ENCODE measurements around the gene BRD4.
A peak's percentile ranks its signal among the peaks of the same experiment; 100 is the strongest.
"Not testable (repeated sequence)": the region's sequence is repeated elsewhere in the genome, so short reads cannot be mapped to it uniquely, and the experiment has no call there.

BRD4 gene

DNA sequence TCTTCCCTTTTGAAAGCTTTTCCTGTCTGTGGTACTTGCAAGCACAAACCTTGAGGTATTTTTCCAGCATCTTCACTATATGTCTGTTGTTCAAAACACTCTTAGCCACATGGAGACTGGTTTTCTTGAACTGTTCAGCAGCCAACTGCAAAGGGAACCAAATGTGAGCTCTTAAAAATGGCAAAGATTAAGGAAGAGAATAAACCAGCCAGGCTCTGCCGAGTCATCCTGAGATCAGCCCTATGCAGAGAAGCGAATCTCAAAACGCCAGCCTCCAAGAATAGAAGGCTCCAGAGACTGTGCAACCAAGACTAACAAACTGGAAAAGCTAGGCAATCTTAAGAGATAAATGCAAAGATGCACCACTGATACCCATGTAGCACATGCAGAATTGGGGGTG is 26.6 kb upstream of the BRD4 start:
- peak; percentile 32 for DNase-seq

DNA sequence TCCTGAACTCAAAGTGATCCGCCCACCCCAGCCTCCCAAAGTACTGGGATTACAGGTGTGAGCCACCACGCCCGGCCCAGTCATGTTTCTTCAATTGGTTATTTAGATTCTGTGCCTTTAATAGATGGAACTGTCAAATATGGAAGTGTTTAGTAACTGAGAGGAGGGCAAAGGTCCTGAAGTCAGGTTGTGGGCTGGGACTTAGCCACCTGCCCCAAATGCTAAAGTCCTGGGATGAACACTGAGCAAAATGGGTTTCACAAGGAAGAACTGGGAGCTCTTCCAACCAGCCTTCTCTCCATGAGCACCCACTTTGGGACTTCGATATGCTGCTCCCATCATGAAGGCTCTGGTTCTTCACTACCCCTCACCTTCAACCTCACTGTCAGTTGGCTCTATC is 25.6 kb upstream of the BRD4 start:
- no peak for DNase-seq

DNA sequence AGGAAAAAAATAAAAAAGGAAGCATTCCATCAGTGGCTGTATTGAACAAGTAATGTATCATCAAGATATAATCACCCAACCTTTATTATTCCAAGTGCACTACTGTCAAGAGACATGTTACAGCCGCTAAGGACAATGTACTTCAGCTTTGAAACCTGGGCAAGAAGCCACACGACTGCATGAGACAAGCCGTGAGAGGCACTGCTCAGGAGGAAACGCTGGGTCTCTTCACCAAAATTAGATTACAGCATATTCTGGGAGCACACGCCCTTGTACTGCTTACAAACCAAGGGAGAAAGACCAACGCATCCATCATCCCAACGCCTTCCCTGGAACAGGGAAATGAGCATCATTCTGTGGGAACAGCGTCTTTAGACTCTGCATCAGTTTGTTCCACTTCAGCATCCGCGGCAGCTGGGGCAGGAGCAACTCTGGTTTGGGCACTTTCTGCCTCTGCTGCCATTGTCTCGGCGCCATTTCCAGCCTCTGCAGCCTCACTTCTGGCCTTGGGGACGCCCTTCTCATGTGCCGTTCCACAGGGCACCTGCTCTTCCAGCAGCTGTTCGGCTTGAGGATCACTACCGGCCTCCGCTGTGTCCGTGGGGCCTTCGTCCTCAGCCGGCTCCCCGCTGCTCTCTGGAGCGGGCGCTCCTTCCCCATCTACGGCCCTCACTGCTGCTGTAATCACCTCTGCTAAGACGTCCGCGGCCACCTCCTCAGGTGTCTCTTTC is 22.4 kb upstream of the BRD4 start:
- DNase-seq: no peak

DNA sequence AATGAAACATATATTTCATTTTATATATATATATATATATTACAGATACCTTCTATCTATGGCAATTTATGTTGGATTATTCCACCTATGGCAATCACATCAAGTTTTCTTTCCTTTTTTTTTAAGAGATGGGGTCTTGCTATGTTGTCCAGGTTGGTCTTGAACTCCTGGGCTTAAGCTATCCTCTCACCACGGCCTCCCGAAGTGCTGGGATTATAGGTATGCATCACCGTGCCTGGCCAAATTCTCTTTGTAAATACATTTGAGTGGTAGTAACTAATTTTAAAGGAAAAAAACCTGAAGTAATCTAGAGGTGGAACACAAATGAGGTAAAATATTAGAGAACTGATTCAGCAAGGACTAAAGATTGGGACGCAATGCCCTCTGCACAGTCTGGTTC is 21.6 kb upstream of the BRD4 start:
- DNase-seq: no peak

DNA sequence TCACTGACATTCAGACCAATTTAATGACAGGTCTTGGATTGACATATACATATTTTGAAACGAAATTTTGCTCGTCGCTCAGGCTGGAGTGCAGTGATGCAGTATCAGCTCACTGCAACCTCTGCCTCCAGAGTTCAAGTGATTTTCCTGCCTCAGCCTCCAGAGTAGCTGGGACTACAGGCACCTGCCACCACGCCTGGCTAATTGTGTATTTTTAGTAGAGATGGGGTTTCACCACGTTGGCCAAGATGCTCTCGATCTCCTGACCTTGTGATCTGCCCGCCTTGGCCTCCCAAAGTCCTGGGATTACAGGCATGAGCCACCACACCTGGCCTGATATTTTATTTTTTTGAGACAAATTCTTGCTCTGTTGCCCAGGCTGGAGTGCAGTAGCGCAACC is 20.2 kb upstream of the BRD4 start:
- DNase-seq: not testable (repeated sequence)

DNA sequence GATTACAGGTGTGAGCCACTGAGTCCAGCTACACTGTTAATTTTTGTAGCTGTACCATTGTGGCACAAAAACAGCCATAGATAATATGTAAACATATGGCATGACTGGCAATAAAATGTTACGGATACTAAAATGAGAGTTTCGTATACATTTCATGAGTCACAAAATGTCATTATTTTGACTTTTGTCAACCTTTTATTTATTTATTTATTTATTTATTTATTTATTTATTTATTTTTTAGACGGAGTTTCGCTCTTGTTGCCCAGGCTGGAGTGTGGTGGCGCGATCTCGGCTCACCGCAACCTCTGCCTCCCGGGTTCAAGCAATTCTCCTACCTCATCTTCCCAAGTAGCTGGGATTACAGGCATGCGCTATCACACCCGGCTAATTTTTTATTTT is 9.0 kb upstream of the BRD4 start:
- DNase-seq: not testable (repeated sequence)

DNA sequence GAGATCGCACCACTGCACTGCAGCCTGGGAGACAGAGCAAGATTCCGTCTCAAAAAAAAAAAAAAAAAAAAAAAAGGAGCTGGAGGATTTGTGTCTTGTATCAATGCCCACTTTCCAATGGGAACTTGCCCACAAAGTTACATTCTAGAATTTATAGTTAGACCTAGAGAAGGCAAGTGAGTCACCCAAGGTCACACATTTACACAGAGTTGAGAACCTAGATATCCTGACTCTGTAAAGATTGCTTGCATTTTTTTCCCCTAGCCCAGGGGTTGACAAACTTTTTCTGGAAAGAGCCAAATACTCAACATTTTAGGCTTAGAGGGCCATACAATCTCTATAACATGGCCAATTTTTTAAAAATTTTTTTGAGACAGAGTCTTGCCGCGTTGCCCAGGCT is 7.7 kb upstream of the BRD4 start:
- DNase-seq: no peak

DNA sequence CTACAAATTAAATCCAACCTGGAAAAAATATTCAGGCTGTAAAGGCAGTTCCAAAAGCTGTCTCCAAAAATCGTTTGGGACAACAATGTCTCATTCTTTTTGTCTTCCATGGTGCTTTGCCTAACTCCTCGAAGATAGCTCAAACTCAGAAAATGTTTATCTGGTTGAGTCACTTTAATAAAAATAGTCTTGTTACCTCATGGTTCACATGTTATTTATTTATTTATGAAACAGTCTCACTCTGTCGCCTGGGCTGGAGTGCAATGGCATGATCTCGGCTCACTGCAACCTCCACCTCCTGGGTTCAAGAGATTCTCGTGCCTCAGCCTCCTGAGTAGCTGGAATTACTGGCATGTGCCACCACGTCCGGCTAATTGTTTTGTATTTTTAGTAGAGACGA is 4.9 kb upstream of the BRD4 start:
- DNase-seq: no peak

DNA sequence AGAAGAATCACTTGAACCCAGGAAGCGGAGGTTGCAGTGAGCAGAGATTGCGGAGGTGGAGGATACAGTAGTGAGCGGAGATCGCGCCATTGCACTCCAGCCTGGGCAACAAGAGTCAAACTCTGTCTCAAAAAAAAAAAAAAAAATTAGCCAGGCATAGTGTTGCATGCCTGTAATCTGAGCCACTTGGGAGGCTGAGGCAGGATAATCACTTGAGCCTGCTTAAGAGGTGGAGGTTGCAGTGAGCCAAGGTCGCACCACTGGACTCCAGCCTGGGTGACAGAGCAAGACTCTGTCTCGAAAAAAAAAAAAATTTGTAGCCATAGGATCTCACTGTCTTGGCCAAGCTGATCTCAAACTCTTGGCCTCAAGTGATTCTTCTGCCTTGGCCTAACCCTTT is 3.7 kb upstream of the BRD4 start:
- DNase-seq: not testable (repeated sequence)

DNA sequence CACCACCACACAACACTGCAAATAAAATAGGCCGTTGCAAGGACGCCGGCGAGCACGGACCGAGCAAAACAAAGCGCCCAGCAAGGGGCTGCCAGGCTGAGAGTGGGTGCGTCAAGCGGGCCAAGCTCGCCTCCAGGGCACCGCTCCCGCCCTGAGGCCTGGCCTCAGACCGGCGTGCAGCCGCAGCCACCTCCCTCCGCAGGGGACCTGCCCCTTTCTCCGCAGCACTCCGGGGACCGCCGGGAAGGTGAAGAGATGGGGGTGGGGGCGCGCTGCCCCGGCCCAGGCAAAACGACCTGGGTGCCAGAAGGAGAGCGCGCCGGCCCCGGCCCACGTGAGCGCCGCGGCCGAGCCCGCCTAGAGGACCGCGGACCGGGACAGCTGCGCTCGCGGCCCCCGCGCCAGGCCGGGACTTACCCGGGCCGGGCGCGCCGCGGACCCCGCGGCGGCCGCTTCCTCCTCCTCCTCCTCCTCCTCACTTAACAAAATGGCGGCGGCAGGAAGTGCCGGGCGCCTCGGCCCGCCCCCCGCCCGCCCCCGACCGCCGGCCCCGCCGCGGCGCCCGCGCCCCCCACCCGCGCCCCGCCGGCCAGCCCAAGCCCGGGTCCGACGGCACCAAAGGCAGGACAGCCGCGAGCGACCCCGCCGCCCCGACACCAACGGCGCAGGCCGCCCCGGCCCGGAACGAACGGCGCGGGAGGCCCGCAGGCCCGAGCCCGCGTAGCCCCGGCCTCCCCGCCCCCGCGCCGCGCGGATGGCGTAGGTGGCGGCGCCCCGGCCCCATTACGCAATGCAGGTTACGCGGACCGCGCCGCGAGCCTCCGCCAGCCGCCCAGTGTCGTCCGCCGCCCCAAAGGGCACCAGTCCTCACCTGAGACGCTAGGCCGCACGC is 674 bp downstream of the BRD4 start:
- peak; percentile 23 for DNase-seq

DNA sequence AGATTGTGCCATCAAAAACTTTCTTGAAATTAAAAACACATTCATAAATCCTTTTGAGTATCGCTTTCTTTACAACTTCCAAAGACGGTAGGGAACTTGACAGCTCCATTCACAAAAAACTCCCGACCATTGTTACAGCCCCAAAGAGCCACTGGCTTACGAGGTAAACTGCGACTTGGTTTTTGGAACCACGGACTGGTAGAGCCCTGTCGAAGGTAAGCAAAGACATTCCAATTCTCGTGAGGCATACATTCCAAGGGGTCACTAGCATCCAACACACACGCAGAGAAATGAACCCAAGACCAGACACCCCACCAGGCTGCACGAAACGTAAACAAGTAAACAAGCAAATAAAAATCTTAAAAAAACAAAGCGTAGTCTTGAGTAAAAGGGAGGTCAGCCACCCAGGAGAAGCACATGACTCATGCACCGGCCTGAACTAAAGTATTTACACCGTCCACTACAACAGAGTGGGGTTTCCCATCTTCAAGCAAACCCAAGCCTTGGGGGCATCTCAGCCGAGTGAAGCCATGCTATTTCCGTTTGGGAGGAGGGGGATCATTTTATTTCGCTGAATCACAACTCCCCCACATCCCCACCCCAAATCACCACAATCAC is 1.4 kb downstream of the BRD4 start:
- no peak for DNase-seq

DNA sequence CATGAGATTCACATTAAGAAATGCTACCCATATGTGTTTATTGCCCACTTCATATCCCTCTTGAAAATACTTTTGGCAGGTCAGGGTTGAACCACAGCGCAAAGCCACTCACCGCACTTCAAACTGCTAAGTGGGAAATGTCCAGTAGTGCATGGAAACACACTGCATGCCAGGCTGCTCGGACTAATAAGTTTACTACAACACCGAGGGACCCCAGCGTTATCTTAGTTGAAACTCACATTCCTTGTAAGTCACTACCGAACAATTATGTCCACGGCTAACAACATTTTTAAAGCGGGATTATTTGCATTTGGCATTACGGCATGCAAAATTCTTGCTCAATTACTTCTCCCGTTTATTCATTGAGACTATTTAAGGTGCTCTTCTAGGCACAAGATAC is 4.0 kb downstream of the BRD4 start:
- no peak for DNase-seq

DNA sequence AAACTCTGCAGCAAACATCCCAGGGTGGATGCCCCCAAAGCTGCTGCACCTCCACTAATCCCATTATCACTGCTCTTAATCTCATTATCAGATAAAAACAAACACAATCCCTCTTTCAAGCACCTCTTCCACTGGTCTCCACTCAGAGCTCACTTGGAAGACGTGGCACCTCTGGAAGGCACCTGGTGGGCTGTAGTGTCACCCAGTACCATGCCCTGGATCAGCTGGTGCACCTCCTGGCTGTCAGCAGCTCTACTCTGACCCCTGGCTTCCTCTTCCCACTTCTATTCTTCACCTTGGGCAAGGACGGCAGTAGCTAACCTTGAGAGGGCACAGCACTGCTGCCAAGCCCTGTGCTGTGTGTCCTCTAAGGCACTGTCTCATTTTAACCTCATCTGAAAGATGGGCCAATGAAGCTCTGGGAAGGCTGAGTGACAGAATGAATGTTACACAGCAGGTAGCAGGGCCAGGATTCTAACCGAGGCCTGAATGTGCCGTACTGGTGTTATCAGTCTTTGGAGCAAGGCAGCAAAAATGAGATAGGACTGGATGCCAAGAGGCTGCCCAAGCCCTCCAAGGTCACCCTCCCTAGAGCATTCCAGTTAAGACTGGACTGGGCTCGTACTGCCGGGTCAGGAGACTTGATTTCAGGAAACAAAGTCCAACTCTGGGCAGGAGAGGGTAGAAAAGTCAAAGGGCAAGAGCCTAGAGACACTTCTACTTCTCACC is 7.4 kb downstream of the BRD4 start:
- DNase-seq: no peak

DNA sequence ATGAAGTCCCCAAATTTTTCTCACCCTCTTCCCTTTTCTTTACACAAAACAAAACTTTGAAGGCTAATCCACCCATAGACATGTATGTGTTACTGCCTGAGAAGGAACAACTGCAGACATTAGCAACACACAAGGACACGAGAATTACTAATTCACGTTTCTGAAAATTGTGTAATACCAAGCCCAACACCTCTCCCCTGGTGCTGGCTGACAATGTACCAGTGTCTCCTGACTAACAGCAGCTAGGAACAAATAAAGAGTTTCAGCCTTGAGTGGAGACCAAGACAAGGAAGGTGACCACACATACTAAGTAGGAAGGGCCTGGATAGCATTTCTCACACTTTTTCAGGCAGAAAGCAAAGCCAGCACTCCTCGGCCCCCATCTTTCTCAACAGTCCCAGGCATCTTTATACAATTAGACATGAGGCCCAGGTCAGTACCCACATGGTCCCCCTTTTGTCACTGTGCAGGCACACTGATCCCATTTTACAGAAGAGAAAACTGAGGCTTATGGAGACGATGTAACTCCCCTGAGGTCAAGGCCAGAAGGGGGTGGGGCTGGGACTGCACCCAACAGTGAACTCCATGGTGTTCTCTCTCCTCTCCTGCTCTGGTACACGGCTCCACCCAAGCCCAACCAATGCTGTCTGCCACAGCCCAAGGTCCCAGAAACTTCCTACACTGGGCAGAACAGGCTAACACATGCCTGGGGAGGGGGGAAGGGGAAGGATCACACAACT is 8.7 kb downstream of the BRD4 start:
- DNase-seq: no peak

DNA sequence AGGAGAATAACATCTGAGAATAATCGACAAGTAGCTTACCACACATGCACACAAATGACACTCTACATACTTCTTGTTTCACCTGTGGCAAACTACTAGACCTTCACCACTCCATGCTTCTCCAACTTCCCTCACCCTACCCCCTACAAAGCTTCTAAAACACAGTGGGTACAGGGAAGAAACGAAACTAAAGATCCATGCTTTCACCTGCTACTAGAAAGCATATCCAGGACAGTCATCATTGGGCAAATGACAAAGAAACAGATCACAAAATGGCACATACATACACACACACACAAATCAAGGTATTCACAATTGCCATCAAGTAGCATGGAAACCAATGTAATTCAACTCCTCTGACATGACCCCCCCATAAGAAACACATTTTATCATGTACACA is 10.6 kb downstream of the BRD4 start:
- DNase-seq: no peak

DNA sequence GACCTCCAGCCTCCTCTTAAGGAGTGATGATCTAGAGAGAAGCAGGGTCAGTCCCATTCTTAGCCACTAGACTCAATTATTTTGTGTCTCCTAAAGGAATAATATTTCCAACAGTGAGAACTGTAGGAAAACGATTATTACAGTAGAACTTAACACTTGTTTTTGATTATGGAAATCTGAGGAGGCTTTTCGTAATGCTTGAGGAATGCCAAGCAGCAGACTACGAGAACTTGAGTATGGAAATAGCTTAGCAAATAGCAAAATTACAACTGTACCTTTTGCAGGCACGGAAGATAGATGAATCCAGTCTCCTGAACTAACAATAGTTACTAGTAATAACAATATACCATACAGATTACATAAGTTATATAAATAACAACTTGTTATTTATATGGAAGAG is 12.2 kb downstream of the BRD4 start:
- no peak for DNase-seq

DNA sequence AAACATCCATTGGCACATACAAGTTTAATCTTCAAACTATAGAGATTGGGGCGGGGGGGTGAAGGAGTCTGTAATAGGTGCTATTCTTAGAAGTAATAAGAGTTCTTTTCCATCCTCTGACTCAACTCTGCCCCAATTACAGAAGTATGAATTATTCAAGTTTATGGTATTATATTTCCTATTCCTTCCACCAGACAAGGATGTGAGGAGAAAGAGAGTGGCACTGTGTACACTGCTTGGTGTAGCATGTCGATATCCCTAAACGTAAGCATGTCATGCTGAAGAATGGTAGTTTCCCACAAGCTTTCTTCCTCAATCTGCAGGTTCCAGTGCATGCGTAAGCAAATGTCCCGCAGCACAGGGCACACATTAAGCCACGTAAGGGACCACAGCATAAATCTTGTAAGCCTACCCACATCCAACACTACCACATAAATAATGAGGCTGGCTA is 14.1 kb downstream of the BRD4 start:
- no peak for DNase-seq

DNA sequence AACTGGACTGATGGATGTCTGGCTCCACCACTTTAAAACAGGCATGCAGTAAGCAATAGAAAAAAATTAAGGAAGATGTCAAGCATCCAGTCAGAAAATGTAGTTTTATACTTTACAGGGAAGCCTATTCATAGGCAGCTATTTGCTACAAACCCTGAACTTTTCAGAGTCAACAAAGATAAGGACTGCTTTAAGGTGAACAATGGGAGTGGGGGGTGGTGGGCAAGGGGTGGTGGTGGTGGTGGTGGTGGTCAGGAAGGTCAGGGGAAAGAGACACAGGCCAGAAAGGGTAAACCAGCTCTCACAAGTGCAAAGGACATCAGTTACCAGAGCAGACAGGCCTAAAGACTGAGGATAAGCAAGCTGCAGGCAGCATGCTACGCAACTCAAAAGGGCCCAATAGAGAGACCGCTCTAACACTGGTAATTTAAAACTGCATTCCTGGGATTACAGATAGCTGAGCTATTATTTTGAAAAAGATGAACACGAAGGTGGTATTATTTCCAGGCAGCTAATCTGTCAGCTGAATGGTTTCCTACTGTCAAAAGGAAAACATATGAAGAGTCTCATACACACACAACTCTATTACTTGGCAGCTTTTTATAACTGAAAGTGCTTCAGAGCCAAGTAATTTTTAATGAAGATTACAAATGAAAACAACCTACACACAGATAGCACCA is 14.8 kb downstream of the BRD4 start:
- DNase-seq: no peak

DNA sequence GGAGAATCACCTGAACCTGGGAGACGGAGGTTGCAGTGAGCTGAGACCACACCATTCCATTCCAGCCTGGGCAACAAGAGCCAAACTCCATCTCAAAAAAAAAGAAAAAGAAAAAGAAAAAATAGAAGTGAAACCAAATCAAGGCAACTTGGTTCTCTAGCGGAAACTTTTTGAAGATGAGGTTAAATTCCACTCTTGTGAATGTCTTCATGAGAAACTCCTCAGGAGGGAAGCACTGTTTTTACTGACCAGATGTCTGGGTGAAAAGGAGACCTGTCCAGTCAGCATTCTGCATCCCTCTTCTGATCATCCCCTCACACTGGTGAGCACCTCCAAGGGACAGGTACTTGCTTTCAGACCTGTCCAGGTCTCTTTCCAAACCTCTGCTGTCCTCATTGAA is 15.8 kb downstream of the BRD4 start:
- no peak for DNase-seq

DNA sequence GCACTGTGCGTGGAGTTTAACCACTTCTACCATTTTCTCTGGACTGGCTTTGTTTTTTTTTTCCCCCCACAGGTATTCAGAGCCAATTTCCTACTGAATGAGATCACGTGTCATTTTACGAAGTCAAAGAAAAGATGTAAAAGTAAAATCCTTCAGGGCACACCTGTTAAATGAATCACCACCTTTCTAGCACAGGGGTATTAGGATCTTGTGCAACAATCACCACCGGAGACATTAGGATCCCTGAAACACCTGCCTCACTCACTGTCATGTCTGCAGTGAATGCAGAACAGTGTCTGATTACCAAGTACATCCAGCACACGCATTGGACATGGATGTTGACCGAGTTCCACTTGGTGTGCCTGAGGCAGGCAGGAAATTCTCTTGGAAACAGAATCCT is 17.2 kb downstream of the BRD4 start:
- DNase-seq: no peak

DNA sequence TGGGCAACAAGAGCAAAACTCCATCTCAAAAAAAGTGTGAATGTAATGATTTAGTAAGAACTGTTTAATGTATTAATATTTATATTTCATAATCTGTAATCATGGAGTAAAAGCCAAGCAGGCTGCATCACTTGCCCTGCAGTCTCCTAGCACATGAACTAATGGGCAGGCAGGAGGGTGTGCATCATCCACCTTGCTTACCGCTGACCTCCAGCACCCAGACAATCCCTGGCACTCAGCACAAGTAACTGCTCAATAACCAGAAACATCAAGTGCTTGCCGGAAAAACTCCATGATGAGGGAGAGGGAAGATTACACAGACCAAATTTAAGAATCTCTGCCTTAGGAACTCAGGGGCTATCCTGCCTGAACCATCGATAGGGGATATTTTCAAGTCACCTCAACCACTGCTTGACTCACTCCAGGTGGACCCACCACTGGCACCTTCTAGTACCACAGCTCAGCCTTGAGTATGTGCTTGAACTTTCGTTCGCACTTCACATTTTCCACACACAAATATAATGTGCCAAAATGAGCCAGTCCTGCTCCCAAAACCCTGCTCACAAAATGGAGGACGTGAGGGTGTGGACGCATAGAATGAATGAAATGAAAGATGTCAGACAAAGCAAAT is 18.6 kb downstream of the BRD4 start:
- no peak for DNase-seq
